Iris pigment epithelial cell (primary cell): Measurements from ENCODE around the gene LPIN1.
"Not testable (repeated sequence)": the region's sequence is repeated elsewhere in the genome, so short reads cannot be mapped to it uniquely, and the experiment has no call there.

Experiments used
- DNase-seq: peaks from one replicate; pipeline ENCODE4 v3.0.0-alpha.2; 2011; ENCODE audit warnings: low read depth

LPIN1 gene

DNA sequence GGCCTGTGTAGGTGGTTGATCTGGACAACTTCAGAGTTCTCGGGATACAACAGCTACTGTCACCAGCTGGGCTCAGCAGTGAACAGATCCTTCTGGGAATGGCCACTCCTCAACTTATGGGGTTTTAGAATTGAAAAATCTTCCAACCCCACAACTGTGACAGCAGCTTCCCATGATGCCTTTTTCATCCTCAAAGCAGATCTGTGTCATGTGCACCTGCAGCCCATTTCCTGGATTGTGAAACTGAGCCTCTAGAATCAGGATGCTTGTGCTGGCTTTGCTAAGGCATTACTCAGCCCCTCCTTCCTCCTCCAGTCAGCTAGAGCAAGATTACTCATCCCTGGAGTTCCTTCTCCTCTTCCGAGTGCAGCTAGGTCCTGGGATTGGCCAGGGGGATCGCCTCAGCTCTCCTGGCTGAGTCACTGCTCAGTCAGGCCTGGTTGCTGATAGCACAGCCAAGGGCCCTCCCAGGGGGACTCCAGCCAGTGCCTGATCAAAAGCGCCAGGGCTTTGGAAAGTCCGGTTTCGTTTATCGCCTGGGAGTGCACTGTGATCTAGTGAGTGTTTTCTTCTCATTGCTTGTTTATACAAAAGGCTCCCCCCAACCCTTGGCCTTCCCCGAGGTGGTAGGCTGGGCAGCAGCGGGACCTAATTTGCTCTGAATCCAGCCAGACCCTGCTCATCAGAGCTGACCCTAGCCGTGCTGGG lies 2.4 kb upstream of the LPIN1 start:
- peak; percentile 100 for DNase-seq

DNA sequence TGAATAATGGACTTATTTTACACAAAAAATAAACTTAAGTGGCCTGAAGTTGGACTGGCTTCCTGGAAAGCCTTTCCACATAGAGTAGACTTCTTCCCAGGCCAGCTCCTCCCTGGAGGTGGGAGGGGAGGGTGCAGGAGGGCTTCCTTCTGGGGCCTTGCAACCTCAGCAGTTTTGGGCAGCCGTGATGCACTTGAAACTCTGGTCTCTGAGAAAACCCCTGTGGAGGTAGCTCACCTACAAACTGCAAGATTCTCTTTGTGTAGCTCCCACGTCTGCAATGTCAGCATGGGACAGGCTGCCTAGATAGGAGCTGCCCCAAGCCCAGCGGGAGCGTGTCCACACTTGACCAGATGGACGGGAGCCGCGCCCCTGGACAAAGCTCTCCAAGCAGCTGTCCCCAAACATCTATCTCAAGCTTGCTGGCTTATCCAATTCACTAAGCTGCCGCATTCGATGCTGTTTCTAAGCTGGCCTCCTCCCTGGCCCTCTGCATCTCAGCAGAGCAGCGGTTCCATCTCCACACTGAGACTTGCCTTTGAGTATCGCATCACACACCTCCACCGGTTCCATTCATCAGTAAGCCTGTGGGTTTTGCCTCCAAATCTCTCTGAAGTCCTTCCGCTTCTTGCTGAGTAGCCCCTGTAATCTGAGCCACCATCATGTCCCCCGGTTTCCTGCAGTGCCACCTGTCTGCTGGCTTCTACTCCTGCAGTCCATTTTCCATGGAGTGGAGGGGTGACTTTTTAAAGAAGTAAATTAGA lies 1.6 kb upstream of the LPIN1 start:
- peak; percentile 76 for DNase-seq

DNA sequence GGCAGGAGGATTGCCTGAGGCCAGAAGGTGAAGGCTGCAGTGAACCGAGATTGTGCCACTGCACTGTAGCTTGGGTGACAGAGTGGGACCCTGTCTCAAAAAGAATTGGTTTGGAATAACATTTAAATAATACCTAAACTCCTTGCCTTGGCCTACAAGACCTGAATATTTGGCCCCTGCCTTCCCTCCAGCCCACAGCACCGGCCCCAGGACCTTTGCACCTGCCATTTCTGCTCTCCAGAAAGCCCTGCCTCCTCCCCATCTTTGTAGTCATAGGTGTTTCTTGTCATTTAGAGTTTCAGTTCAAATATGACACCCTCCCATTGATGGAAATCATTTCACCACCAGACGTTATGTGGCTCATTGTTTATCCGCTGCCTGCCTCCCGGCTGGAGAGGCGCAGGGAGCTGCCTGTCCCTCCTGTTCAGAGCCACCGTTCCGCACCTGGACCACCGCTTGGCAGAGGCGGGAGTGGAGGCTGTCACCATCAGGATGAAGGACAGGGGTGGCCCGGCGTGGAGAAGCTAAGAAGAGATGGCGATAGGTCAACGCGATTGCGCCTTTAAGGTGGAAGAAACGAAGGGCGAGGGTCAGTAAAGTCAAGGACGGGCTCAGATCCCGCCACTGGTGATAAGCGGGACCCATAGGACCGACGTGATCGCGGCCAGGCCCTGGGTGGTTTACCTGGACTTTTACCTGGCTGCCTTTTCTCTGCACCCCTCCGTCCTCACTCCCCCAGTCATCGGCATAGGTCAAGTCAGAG lies 638 bp upstream of the LPIN1 start:
- no peak for DNase-seq

DNA sequence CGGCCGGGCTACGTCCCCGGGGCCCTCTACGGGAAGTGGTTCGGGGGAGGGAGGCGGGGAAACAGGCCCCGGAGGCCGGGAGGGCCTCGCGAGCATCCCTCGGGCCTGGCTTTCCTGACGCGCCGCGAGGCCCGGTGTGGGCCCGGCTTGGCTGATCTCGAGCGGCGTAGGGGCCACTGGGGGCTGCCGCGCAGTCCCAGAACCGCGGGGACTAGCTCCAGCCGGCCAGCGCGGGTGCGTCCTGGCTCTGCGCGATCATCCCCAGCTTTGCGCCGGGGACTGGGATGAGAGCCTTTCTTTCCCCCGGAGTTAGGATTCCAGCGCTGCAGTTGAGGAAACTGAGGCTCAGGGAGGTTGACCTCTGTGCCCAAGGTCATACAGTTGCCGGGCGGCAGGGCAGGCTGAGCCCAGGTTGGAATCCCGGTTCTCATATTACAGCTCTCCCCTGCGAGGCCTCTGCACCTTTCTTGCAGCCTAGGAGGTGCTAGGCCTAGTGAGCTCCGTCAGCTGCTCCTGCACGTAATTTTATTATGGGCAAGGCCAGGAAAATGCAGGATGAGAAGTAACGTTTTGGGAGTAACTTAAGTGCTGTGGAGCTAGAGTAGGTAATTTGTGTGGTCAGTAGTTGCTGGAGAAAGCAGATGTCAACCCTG lies 501 bp downstream of the LPIN1 start:
- peak; percentile 36 for DNase-seq

DNA sequence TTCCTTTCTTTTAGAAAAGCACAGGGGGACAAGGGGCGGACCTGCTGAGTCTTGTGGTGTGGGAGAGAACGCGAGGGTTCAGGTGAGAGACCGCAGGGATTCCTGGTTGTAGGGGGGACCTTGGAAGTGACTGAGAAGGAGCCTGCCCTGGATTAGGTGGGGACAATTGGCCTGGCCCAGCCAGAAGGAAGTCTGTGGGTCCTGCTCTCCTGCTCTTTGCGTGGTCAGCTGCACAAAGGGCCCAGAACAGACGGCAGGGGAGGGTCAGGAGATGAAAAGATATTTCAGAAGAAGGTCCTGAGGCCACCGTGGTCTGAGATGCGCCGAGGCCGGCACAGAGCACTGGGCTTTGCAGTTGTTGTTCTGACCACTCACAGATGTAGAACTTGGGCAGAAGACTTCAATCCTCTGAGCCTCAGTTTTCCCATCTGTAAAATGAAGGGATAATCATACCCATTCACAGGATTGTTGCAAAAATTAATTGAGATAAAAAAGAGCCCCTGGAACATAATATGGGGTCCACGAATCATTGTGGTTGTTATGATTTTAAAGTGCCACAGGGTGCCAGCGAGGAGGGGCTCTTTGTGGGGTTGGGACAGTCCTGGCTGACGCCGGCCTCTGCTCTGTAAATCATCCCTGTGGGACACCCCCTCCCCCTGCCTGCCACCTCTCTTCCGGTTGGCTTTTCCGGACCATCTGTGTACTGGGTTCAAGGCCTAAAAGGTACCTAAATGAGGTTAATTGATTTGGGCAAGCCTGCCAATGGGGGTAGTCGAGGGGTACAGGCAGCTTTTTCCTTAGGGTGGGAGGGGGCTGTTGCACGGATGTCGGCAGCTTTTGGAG lies 1.8 kb downstream of the LPIN1 start:
- DNase-seq: no peak

DNA sequence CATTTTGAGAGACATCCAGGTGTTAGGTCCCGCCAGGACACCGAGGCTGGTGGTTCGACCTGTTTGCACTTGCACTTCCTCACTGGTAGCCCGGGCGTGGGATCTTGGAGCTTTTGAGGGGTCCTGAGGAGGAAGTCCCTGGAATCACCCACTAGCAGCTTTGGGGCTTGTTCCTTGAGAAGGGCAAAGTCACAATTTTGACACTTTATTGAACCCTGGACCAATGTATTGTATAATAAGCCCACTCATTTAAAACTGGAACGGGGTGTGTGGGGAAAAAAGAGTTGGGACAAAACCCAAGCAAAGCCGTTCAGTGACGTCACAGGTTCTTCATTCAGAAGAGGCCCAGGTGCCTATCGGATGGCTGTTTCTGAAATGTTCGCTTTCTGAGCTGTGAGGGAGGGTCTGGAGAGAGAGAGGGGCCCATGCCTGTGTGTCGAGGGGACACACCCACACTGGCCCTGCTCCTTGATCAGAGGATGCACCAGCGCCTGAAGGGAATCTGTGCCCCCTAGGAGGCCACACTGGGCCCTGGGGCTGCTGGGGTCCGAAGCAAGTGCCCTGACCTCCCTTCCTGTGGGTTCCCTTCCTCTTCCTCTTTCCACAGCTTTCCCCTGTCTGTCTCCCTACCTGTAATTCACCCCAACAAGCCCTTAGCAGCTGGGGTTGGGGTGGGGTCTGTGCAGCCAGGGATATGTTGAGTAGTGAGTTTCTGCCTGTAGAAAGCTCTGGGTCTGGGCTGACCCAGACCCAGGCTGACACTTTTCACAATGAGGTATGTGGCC lies 2.6 kb downstream of the LPIN1 start:
- DNase-seq: no peak

DNA sequence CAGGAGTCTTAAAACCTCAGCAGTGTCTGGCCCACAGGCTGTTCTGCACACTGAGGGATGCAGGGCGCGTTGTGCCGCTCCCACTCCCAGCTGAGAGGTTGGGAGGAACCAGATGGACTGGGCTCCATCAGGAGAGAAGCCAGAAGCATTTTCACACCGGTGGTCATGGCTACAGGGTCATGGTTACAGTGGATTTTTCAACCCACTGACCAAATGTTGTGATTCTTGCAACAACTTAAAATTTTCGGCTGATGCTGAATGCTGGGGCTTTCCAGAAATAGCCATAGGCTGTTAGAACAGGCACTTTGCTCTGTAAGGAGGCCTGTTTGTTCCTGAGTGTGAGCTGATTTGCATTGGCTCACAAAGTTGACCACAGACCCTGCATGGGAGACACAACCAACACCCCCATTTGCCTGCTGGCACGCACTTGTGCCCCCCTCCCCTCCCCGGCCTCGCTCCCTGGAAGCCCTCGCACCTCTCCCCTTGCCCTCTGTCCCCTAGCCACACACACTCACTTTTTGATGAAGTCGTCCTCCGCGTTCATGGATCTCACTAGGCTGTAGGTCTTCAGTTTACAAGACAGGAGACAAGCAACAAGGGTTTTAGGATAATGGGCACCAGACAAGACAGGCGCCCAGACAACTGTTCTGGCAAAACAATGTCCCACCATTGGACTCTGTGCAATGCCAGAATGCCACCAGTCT lies 3.4 kb downstream of the LPIN1 start:
- DNase-seq: no peak

DNA sequence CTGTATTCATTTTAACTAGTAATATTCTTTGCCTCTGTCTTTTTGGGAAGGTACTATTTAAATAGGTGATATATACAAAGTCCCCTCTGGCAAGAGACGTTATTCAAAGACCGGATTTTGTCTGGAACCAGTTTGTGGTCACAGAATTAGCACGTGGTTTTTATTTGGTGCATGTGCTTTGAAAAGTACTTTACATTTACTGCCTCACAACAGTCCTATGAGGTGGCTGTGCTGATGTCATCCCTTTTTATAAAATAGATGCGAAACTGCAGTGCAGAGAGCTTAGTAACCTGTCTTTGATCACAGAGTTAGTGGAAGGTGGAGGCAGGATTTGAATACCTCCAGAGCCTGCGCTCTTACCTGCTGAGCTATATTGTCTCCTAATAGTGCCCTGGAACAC lies 4.0 kb downstream of the LPIN1 start:
- no peak for DNase-seq

DNA sequence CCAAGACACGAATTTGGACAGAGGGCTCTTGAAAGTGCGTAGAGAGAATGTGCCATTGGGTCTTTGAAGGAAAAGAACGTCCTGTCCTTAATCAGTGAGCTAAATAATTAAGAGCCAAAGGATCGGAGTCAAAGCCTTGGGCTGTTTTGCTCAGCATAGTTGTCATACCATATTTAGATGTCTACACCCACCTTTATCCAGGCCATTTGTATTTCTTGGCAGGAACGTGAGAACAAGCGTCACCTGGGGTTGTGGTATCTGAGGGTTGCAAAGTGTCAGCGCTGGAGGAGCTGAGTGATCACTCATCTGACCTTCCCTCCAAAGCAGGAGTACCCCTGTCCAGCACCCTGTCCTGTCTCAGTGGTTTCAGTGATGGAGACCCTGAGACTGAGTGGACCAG lies 4.5 kb downstream of the LPIN1 start:
- peak; percentile 39 for DNase-seq

DNA sequence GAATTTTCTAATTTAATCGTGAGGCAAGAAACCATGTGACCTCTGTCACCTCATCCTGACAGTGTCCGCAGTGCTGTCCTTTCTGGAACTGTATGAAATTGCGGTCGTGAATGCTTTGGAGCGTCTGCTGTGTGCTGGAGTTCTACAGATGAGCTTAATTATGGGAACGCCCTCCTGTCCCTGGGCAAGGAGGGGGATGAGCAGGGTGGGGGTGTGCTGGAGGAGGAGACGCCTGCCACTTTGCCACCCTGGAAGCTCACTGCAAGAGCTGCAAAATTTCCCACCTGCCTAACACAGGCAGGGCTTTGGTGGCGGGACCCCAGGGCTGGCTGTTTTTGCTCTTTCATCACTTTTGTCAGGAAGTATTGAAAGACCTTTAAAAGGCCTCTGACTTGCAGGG lies 6.5 kb downstream of the LPIN1 start:
- DNase-seq: no peak

DNA sequence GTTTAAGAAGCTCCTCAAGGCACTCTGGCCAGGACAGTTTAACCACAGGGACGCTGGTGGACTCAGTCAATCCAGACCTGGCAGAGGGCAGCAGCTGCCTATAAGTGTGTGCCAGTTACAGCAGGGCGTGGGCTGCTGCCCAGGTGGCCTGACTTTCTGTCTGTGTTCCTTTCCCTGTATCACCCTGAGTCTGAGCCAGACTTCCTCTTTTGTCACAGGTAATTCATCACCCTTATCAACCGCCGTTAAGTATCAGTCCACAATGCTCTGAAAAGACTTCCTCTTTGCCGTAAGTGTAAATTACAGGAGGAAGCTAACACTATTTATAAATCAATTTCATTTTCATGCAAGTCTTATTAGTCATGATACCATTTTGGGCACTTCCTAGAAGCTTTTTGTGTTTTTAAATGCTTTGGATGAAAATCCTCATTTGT lies 7.0 kb downstream of the LPIN1 start:
- no peak for DNase-seq

DNA sequence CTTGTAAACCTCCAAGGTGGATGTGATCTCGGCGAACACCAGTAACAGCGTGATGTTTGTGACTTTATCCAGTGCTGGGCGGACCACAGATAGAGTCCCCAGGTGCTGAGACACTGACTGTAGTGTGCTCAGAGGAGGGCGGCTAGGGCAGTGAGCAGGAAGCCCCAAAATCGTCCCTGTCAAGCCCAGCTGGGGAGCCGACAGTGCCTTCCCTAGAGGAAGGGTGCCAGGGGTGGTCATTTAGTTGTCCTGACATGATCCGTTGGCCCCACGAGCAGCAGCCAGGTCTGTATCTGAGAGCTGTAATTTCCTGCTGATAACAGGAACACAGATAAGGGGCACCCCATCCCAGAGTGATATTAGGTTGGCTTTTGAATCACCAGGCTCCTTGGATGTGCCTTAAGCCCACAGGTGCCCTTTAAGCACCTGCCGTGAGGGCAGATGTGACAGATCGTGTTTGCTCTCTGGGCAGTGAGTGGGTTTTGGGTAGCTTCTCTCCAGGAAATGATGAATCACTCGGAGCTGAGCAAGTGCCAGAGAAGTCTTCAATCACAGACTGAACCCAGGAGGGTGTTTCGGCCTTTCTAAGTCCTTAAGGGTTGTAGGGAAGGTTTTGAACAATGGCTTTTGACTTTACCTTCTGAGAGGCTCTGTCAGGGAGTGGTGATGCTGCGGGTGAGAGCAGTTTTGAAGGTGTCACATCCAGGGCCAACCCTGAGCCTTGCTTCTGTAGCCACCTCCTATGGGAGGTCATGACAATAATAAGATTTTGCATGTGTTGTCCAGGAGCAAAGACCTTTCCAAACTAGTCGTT lies 7.7 kb downstream of the LPIN1 start:
- peak; percentile 84 for DNase-seq

DNA sequence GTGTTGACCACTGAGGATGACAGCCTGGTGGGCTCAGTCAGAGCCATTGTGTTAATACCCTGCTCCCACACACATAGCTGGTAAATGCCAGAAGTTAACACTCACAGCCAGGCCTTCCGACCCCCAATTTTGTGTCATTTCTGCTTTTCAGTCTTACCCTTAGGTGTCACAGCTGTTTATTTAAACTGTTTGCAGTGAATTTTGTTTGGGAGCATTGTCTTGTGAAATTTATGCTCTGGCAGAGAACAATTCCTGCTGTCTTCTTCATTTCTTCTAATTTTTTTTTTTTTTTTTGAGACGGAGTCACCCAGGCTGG lies 8.2 kb downstream of the LPIN1 start:
- DNase-seq: no peak

DNA sequence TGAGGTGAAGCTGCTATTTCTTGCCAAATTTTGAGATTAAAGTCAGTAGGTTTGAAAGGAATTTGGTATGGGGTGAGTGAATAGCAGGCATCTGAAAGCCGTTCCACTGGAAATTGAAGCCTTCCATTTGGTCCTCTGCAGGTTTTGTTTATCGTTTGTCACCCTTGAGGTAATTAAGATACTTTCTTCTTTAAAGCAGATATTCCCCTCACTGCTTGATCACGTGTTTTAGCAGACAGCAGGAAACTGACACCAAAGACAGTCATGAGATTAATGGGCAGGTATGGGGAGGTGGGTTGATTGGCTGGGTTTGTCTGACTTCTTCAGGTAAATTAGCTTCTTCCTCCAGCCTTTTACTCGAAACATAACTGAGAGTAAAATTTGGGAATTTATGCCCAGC lies 10.7 kb downstream of the LPIN1 start:
- no peak for DNase-seq

DNA sequence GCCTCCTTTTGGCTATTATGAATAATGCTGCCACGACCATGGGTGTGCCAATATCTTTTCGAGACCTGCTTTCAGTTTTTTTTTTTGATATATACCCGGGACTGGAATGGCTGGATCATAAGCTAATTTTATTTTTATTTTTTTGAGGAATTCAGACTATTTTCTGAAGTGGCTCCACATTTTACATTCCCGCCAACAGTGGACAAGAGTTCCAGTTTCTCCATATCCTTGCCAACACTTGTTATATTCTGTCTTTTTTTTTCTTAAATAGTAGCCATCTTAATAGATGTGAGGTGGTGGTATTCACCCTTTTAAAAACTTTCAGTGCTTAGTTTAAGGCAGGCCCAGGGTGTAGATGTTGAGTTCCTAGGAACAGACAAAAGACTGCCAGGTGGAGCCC lies 11.8 kb downstream of the LPIN1 start:
- DNase-seq: no peak

DNA sequence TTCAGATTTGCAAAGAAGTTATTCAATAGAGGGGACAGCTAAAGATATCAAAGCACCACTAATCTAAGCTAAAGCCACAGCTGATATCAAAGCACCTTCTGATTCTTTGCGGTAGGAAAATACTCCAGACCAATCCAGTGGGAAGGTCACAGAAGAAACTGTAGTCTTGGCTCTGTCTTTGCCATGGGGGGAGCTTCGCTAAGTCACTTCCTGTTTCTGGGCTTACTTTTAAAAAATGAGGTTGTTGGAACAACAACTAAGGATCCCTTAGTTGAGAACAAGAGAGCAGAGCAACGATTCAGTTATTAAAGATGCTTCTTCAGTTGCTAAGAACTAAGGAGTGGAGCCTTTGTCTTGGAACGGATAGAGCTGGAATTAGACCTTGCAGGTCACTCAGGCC lies 12.2 kb downstream of the LPIN1 start:
- no peak for DNase-seq

DNA sequence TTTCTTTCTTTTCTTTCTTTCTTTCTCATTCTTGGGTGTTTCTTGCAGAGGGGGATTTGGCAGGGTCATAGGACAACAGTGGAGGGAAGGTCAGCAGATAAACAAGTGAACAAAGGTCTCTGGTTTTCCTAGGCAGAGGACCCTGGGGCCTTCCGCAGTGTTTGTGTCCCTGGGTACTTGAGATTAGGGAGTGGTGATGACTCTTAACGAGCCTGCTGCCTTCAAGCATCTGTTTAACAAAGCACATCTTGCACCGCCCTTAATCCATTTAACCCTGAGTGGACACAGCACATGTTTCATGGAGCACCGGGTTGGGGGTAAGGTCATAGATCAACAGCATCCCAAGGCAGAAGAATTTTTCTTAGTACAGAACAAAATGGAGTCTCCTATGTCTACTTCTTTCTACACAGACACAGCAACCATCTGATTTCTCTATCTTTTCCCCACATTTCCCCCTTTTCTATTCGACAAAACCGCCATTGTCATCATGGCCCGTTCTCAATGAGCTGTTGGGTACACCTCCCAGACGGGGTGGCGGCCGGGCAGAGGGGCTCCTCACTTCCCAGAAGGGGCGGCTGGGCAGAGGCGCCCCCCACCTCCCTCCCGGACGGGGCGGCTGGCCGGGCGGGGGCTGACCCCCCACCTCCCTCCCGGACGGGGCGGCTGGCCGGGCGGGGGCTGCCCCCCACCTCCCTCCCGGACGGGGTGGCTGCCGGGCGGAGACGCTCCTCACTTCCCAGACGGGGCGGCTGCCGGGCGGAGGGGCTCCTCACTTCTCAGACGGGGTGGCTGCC lies 12.9 kb downstream of the LPIN1 start:
- not testable (repeated sequence) for DNase-seq

DNA sequence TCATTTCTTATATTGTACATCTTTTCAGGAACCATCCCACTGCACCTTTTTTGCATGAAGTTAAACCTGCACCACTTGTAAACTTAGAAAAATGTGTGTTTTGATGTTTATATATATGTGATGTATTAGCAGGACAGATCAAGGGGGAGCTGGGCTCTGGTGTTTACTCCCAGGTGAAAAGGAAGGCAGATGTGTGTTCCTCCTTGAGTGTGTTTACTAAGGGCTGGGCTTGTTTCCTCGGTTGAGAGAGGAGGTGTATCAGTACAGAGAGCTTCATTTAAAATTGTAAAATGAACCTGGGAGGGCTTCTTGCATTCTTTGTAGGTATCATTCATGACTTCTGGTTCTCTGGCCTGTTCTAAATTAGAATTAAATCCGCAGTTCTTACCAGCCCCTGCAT lies 14.8 kb downstream of the LPIN1 start:
- no peak for DNase-seq

DNA sequence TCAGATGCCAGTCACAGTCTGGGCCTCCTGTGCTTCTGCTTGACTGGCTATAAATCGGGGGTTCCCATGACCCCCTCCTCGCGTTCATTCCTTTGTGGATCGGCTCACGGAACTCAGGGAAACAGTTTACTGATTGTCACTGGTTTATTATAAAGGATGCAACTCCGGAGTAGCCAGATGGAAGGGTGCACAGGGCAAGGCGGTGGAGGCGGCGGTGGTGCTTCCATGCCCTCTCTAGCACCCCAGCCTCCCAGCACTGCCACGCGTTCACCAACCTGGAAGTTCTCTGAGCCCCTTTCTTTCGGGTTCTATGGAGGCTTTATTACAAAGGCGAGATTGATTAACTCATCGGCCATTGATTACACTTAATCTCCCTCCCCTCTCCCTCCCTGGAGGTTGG lies 15.6 kb downstream of the LPIN1 start:
- DNase-seq: no peak
